NCI-H1105 treated with DMSO at 0.1 percent for 48 hours (cell line): ENCODE measurements around the gene CAPN2.

Source experiments
- DNase-seq: peaks from one replicate; lab custom pipeline; 2025; lab: John Stamatoyannopoulos, UW

The CAPN2 gene

GRCh38 chr1:223702735-223703667, 9.3 kb upstream of the CAPN2 start:
- DNase-seq, result no peak

- DNase-seq, result no peak
These were observed 8.7 kb upstream of the CAPN2 start for GRCh38 chr1:223703668-223704013.

GRCh38 chr1:223704921-223705878, 7.1 kb upstream of the CAPN2 start:
- DNase-seq, result no peak

GRCh38 chr1:223706077-223706973, 6.0 kb upstream of the CAPN2 start:
- peak; percentile 65 for DNase-seq

- no peak for DNase-seq
These were observed 4.9 kb upstream of the CAPN2 start for GRCh38 chr1:223707256-223708000.

- no peak for DNase-seq
These were observed 4.4 kb upstream of the CAPN2 start for GRCh38 chr1:223708001-223708359.

GRCh38 chr1:223708651-223709268, 3.6 kb upstream of the CAPN2 start:
- no peak for DNase-seq

GRCh38 chr1:223709598-223709997, 2.7 kb upstream of the CAPN2 start:
- DNase-seq, result no peak

- no peak for DNase-seq
These were observed 1.9 kb upstream of the CAPN2 start for GRCh38 chr1:223710179-223711133.

- DNase-seq, result no peak
These were observed 1.2 kb upstream of the CAPN2 start for GRCh38 chr1:223711173-223711572.

- no peak for DNase-seq
These were observed 569 bp upstream of the CAPN2 start for GRCh38 chr1:223711747-223712193.

GRCh38 chr1:223712850-223713474, 623 bp downstream of the CAPN2 start:
- DNase-seq, result no peak

- DNase-seq, result no peak
These were observed 1.4 kb downstream of the CAPN2 start for GRCh38 chr1:223713546-223714420.

- no peak for DNase-seq
These were observed 2.0 kb downstream of the CAPN2 start for GRCh38 chr1:223714421-223714724.

- no peak for DNase-seq
These were observed 2.7 kb downstream of the CAPN2 start for GRCh38 chr1:223714849-223715603.

- DNase-seq, result no peak
These were observed 3.3 kb downstream of the CAPN2 start for GRCh38 chr1:223715604-223716172.

- no peak for DNase-seq
These were observed 4.0 kb downstream of the CAPN2 start for GRCh38 chr1:223716302-223716862.
